ENCODE measurements around the gene DDX47.

GRCh38 chr12:12812618-12813119, 477 bp upstream of the DDX47 start:
- no peak for TF ChIP-seq EP300 (IDR thresholded peaks at IDR 0.05)
- TF ChIP-seq, protein P1, sequence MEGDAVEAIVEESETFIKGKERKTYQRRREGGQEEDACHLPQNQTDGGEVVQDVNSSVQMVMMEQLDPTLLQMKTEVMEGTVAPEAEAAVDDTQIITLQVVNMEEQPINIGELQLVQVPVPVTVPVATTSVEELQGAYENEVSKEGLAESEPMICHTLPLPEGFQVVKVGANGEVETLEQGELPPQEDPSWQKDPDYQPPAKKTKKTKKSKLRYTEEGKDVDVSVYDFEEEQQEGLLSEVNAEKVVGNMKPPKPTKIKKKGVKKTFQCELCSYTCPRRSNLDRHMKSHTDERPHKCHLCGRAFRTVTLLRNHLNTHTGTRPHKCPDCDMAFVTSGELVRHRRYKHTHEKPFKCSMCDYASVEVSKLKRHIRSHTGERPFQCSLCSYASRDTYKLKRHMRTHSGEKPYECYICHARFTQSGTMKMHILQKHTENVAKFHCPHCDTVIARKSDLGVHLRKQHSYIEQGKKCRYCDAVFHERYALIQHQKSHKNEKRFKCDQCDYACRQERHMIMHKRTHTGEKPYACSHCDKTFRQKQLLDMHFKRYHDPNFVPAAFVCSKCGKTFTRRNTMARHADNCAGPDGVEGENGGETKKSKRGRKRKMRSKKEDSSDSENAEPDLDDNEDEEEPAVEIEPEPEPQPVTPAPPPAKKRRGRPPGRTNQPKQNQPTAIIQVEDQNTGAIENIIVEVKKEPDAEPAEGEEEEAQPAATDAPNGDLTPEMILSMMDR (IDR thresholded peaks at IDR 0.05) = no peak
- no peak for TF ChIP-seq POLR2A (IDR thresholded peaks at IDR 0.05)
